GM19023 (cell line): ENCODE measurements around the gene CFAP46.
"Not testable (repeated sequence)": the region's sequence is repeated elsewhere in the genome, so short reads cannot be mapped to it uniquely, and the experiment has no call there.

ENCODE experiments used
- ATAC-seq: cut with Tn5 transposase; IDR thresholded peaks from one replicate; pipeline ENCODE4 v1.9.1; 2021; ENCODE audit warnings: mild to moderate bottlenecking, moderate library complexity; ENCODE audit not compliant: unreplicated experiment

Gene CFAP46

DNA sequence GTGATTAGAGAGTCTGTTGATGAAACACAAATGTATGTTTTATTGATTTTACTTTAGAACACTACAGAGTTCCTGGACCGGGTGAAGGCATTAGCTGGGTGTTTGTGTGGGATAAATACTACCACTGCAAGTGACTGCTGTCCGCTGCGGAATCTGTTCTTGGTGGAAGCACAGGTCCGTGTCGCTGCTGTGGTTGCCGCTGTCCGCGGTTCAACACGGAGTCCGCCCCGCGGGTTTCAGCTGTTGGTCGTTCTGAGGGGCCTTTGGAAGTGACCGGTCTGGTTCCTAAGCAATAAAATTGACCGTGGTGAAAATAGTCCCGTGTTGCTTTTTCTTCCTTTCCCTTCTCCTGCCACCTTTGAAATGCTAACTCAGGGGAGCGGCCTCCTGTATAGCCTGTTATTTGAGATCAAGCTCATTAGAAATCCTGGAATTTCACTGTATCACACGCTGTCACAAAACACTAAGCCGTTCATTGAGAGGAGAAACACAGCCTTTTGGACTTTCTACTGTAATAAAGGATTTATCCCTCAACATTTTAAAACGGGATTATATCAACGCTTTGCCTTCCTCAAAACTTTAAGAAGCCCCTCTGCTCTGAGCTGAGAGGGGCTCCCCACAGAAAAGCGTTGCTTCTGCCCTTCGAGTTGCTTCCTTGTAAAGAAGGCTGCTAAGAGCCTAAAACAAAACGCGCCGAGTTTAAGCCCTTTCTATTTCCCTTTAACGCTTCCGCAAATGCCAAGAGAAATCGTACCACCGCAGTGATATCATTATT, 159.0 kb downstream of the CFAP46 start:
- ATAC-seq = no peak

DNA sequence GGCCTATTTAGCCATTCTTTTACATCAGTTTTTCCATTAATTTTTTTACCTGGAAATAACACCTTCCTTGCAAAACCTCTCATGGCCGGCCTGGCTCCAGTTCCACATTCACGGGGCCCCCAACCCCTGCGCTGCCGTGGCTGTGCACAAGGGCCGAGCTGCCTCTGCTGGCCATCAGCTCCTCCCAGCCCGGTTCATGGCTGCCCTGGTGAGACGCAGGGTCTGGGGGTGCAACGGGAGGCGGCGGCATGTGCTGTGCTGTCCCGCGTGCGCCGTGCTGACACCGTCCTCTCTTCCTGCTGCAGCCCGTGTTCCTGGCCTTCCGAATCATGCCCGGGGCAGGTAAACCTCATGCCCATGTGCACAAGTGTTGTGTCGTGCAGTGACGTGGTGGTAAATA, 160.8 kb downstream of the CFAP46 start:
- no peak for ATAC-seq

DNA sequence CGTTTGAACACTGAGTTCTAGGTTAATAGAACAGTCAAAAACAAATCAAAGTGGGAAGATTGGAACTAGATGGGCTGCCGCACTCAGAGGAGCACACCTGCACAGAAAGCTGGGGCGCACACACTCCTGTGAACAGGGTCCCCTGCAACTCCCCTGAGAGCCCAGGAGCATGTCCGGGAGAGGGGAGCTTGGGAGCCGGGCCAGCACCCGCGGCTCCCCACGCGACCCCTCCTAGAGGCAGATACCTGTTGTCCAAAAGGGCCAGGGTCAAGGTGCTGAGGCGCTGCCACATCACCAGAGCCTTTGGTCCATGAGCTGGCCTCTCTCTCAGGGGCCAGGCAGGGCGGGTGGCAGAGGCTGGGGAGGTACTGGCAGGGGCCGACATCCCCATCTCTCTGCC, 162.0 kb downstream of the CFAP46 start:
- ATAC-seq = no peak

DNA sequence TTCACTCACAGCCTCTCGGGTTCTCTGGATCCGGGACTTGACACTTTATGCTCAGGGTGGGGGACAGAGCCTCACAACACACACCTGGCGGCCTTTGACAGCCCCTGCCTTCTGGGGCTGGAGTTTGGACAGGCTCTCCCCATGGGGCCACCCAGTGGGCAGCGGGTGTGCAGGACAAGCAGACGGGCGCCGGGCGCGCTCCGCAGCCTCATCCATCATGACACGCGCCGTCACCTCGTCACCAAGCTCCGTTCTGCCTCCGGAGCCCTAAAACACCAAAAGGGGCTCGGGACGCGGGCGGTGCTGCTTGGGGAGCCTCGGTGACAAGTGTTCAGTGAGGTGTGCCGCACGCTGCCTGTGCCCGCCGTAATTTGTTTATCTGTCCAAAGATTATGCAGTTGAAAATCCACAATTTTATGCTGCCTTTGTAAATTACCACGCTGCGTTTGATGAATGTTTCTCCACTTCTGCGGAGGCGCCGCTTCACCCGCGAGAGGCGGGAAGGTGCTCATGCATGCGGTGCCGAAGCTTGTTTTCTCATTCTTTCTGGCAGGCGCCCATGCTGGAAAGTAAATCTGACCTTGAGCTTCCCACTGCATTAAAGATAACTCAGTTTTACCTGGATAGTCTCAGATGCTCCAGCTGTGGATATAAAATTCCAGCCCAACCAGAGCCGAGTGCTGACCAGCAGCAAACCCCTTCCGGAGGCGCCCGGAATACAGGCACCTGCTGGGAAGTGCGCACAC, 162.6 kb downstream of the CFAP46 start:
- ATAC-seq = no peak

DNA sequence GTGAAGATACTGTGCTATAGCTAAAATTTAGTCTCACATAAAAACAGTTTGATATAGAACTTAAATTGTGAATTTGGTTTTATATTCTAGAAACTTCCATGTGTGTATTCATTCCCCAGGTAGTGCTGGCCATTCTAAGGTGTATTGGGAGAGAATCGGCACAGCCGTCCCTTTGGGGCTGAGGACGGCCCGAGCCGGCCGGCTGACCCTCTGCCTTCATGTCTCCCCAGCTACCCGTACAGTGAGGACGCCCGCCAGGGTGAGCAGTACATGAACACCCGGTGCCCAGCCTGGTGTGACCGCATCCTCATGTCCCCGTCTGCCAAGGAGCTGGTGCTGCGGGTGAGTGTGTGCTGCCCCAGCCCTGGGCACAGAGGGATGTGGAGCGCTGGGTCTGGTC, 164.9 kb downstream of the CFAP46 start:
- ATAC-seq = no peak

DNA sequence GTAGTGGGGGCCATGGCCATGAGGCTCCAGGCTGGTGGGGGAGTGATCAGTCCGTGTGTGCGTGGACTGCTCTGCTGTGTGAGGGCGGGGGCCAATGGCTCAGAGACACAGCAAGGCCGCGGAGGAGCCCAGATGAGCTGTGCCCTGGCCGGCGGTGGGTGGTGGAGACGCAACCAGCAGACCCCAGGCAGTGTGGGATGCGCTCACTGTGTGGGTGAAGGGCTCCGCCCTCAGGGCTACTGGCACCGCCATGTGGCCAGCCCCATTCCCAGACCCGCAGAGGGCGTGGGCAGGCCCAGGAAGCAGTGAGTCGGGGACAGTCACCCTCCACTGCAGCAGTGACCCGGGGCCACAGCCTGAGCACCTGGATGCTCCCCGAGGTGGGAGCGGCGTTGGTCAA, 165.5 kb downstream of the CFAP46 start:
- no peak for ATAC-seq

DNA sequence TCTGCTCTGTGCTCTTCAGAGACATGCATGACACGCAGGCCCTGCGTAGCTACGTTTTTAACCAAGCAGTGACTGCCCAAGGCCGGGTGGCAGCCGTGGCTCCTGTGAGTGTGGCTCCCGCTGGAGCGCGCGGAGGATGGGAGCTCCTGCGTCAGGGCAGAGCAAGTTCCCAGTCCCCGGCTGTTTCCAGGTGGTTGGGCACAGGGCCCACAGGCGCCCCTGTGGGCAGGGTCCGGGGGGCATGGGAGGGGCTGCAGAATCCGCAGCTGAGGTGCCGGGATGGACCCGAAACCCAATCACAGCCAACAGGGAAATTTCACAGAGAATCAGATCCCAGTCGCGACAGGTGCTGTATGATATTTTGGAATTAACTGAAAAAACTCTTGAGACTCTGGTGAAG, 166.2 kb downstream of the CFAP46 start:
- no peak for ATAC-seq

DNA sequence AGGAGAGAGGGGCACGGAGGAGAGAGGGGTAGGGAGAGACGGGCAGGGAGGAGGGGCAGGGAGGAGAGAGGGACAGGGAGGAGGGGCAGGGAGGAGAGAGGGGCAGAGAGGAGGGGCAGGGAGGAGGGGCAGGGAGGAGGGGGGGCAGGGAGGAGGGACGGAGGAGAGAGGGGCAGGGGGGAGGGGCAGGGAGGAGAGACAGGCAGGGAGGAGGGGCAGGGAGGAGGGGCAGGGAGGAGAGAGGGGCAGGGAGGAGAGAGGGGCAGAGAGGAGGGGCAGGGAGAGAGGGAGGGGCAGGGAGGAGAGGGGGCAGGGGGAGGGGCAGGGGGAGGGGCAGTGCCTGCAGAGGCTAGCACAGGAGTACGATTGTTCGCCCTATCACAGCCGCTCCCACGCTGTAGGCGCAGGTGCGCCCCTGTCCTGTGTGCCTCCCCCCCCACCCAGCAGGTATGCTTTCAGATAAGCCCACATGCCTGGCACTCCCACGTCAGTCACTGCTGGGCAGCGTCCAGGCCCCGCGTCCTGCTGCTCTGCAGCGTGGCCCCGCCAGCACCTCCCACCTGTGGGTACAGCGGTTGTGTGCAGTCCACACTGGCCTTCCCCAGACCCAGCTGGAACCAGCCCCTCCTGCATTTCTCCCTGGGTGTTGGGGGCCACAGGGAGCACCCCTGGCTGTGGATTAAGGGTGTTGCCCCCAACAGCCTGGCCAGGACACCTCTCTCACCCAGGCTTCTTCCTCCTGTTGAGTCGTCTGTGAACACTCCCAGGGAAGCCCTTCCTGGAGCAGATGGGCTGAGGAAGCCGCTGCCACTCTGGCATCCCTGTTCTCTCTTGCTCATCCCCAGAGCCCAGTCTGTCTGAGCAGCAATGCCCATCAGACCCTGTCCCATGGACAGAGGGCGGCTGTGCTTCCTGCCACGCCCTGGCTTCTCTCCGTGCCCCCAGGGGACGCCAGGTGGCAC, 167.2 kb downstream of the CFAP46 start:
- no peak for ATAC-seq

DNA sequence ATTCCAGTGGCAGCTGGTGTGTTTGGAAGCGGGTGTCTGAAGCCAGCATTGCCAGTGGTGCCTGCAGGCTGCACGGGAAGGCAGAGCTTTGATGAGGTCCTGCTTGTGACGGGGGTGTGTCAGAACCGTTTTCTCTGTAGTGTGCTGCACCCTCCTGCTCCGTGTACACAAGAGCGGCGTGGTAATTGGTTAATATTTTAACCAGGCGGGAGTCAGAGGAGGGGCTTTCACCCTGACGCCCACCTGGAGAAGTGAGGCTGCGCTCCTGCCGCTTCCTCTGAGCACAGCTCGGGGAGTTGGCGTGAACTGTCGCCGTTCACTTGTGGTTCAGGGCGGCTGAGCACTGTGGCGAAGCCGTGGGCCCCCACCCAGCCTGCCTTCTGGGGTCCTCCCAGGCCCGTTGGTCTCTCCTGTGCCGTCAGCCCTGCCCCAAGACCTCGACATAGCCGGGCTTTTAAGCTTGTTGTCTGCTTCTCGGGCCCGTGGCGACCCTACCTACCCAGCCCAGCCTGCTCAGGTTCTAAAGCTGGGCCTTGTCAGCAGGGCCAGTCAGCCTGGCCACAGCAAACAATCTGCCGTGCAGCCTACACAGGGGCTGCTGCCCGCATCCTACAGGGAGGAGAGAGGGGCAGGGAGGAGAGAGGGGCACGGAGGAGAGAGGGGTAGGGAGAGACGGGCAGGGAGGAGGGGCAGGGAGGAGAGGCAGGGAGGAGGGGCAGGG, 168.0 kb downstream of the CFAP46 start:
- ATAC-seq = no peak

DNA sequence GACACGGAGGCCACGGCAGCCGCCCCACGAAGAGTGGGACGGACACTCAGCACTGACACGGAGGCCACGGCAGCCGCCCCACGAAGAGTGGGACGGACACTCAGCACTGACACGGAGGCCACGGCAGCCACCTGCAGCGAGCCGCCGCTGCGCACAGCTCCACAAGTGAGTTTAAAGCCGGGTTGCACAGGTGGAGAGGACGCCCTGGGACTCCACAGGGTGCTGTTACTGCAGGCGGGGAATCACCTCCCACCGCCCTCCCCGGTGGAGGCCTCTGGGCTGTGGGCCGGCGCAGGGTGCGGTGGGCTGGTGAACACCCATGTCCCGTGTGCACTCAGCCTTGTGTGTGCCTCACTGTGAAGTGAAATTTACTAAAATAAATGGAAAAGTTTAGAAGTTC, 169.6 kb downstream of the CFAP46 start:
- not testable (repeated sequence) for ATAC-seq

DNA sequence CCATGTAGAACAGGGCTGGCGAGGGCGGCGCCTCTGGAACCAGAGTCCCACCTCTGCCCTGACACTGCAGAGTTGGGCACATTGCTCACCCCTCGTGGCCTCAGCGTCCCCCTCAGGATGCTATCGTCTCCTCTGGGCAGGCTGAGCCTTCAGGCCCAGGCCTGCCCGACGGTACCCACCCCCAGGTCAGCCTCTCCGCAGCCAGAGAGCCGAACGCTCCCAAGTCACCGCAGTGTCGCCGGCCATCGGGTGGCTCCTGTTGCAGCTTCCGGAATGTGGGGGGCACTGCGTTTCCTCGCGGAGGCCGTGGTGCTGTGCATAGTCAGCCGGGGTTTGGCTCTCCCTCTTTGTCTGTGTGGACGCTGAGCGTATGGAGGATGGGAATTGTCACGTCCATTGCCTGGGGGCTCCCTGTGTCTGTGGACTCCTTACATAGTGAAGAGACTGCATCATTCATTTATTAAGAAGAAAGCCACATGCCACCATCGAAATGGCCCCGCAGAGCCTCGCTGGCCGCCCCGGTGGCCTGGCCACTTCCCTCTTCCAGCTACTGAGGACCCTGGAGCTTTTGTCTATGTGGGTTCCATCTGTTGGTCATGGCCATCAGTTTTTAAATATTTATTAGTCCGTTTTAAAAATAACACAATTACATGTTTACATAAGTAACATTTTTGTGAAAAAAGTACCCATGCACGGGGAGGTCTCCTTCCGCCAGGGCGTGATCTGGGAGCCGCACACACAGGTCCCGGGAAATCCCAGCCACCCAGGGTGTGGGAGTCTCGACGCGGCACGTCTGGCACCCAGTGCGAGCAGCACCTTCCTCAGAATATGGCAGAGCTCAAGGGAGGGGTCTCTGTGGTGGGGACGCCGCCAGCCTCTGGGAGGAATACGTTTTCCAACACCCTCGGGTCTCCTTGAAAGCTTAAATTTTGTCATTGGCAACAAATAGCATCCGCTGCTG, 172.0 kb downstream of the CFAP46 start:
- ATAC-seq = no peak

DNA sequence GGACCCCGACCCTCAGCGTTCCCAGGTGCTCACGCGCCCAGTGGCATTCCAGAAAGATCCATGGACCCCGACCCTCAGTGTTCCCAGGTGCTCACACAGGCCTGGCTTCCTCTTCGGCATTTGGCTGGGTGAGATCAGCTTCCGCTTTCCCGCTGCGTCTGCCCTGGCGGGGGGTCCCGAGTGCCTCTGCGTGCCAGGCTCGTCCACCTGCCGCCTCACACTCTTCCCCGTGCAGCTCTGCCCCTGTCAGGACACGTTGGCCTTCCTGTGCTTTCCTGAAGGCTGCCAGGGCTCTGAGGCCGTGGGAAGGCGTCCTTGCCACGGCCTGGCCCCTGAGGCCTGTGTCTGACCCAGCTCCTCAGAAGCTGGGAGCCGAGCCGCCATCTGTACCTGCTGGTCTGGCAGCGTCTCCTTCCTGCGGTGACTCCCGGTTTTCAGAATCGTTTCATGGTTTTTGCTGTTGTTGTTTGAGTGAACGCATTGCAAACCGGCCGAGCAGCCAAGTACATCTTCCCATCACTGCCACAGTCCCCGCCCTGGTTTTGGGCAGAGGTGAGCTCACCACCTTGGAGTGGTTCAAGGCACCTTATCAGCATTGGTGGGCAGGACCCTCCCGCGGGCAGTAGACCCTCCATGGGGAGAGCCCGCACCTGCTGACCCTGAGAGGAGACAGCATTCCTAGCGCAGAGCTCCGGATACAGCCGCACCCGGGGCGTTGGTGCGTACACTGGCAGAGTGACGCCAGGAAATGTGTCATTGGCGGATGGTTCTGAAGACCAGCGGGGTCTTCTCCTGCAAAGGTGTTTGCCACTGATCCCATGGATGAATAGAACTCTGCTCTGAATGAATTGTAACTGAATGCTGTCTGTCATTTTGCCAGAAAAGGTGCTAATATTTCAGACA, 173.8 kb downstream of the CFAP46 start:
- no peak for ATAC-seq

DNA sequence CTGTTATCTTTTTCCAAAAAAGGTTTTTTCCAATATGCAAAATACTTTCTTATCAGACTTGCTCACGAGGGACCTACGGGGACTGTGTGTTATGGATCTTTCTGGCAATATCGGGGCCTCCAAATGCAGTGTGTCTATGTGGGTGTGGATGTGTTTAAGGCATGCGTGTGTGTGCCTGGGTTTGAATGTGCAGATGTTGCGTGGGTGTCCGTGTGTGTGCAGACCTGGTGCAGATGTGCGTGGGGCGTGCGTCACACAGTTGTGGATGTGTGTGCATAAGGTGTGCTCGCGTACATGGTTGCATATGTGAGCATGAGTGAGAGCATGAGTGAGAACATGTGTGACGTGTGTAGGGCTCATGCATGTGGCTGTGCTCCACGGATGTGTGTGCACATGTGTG, 176.1 kb downstream of the CFAP46 start:
- ATAC-seq = no peak

DNA sequence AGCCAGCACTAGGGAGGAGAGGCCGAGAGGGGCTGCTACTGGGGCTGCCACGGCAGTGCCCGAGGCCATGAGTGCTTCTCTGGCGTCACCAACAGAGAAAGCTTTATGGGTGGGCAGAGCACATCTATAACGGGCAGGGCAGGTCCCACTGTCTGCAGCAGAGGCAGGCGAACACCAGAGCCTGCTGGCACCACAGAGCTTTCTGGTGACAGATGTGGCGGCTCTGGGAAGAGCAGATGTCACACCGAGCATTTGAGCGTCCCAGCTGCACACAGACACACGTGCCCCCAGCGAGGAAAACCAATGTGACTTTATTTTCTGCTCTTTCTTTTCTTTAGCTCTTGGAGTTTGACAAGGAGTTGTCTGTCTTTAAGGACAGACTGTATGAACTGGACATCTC, 176.9 kb downstream of the CFAP46 start:
- no peak for ATAC-seq

DNA sequence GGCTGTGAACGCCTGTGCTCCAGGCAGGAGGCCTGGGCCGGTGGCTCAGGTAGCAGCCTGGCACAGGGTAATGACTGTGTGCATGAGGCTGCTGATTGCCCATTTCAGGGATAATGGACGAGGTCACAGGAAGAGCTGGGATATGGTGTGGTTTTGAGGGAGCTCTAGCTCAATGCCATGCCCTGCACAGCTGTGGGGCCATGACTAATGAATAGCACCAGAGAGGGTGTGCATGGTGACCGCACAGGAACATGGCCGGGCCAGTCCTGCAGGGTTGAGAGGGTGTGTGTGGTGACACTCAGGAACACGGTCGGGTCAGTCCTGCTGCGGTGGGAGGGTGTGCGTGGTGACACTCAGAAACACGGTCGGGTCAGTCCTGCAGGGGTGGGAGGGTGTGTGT, 178.3 kb downstream of the CFAP46 start:
- no peak for ATAC-seq

DNA sequence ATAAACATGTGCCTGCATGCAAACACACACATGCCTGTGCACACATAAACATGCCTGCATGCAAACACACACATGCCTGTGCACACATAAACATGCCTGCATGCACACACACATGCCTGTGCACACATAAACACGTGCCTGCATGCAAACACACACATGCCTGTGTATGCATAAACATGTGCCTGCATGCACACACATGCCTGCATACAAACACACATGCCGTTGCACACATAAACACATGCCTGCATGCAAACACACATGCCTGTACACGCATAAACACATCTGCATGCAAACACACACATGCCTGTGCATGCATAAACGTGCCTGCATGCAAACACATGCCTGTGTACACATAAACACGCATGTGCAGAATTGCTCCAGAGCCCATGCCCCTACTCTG, 178.8 kb downstream of the CFAP46 start:
- ATAC-seq = no peak

DNA sequence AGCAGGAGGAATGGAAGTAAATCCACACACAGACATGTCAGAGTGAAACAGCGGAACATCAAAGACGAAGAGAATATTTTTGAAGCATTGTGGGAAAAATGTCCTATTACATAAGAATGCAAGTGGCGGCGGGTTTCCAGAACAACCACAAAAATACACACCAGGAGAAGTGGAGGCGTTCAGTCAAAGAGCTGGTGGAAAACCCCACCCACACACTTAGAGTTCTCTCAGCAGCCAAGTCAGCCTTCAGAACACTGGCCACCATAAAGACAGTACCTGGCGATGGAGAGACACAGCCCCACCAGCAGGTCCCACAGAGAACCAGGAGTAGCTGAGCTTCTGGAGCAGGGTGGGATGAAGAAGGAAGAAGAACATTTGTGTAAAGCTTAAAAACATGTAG, 180.1 kb downstream of the CFAP46 start:
- no peak for ATAC-seq

DNA sequence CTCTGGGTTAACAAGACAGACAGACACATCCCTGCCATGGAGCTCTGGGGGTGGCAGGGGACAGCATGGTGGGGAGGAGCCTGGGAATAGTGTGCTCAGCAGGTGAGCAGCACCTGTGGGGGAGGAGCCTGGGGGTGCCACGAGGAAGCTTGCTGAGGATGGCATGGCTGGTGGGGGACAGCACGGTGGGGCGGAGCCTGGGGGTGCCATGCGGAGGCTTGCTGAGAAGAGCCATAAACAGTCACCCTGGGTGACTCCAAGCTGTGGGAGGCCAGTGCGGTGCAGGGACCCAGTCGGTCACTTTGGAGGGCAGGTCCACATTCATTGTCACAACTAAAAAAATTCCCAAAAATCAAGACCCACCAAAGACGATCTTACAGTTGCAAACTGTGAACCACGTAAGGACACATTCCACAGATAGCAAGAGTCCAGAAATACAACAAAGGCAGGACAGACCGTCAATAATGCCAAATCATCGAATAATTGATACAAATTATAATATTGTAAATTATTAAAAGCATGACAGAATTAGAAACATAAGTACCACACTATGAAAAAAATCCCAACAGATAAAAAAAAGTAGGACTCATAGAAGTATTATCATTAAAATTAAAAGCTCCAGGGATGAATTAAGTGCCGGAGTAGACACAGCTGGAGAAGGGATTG, 180.8 kb downstream of the CFAP46 start:
- no peak for ATAC-seq
